ENCODE measurements around the gene ITPR2. TPM values are rescaled to one million over a fixed set of nuclear protein-coding genes. Genes with fewer than 3 reads are reported as not detected.

Gene ITPR2
- polyA plus RNA-seq, 1 of the 3 experiments (the other 2 are of a cell fraction) = 2.3 TPM

GRCh38 chr12:26762186-26762585 is 70.8 kb downstream of the ITPR2 start:
- no peak overlapping the region for H3K4me2 ChIP-seq
- no peak overlapping the region for H2AFZ ChIP-seq (ENCODE audit: low read depth)
- POLR2A ChIA-PET = no interaction called here
- no peak overlapping the region for H3K9ac ChIP-seq
- no peaks in the 10 kb centered on the region for H3K36me3 ChIP-seq (replicated peaks in 1 of 2; ENCODE audit: control insufficient read depth in 1 of 2, insufficient read depth in 2 of 2, low read length in 1 of 2)
- no peaks in the 10 kb centered on the region for H3K27me3 ChIP-seq (ENCODE audit: insufficient read depth)
- no peak overlapping the region for H3K27ac ChIP-seq (ENCODE audit: low read depth in 2 of 2, low read length in 1 of 2)
- CTCF ChIA-PET = interaction anchor here (1.5 kb wide), 1 partner anchor 83 kb away, joined by 3 read pairs; no protein-coding TSS in a partner anchor
- H3K9me2 ChIP-seq = no peaks in the 10 kb centered on the region
- no peak for DNase-seq
- H3K4me3 ChIP-seq (ENCODE audit: low read depth in 2 of 2, low read length in 1 of 2) = no peak overlapping the region
- no peaks in the 10 kb centered on the region for H3K79me2 ChIP-seq (ENCODE audit: insufficient read depth)
- whole genome bisulfite sequencing (ENCODE audit: low lambda C conversion rate) = 94% methylated on average over 1 of the region's 1 CpG
- H3F3A ChIP-seq (replicated peaks; ENCODE audit: insufficient read depth) = peaks cover 7% of the 10 kb centered on the region
- TF ChIP-seq FOXJ3 (CRISPR knock-in tag; IDR thresholded peaks at IDR 0.05) (no peak), POLR2AphosphoS5 (IDR thresholded peaks at IDR 0.05; ENCODE audit: low read depth, low read length) (no peak), CHD2 (IDR thresholded peaks at IDR 0.05; ENCODE audit: low read length, partially characterized antibody) (no peak), YY1 (IDR thresholded peaks at IDR 0.05; ENCODE audit: low read depth) (no peak), EP300 (IDR thresholded peaks at IDR 0.05; ENCODE audit: borderline replicate concordance in 1 of 2, low read depth in 1 of 2, low read length in 1 of 2) (no peak), GABPA (IDR thresholded peaks at IDR 0.05; ENCODE audit: low read depth) (no peak), USF1 (IDR thresholded peaks at IDR 0.05; ENCODE audit: borderline replicate concordance, low read depth) (no peak), MXI1 (IDR thresholded peaks at IDR 0.05; ENCODE audit: low read depth, low read length) (no peak), SMC3 (IDR thresholded peaks at IDR 0.05; ENCODE audit: low read depth, low read length) (no peak), MEF2A (IDR thresholded peaks at IDR 0.05; ENCODE audit: borderline replicate concordance, low read depth) (no peak)
- no peaks in the 10 kb centered on the region for H4K20me1 ChIP-seq (ENCODE audit: insufficient read depth)
- no peaks in the 10 kb centered on the region for H3K9me3 ChIP-seq
- H3K4me1 ChIP-seq (ENCODE audit: control insufficient read depth in 1 of 2, insufficient read depth in 2 of 2, low read depth in 1 of 2, low read length in 1 of 2) = no peaks in the 10 kb centered on the region

- H3K4me2 ChIP-seq = no peak overlapping the region
- H3F3A ChIP-seq (replicated peaks; ENCODE audit: insufficient read depth) = peaks cover 7% of the 10 kb centered on the region
- no peaks in the 10 kb centered on the region for H3K27me3 ChIP-seq (ENCODE audit: insufficient read depth)
- H2AFZ ChIP-seq (ENCODE audit: low read depth) = no peak overlapping the region
- no peak overlapping the region for H3K4me3 ChIP-seq (ENCODE audit: low read depth in 2 of 2, low read length in 1 of 2)
- H4K20me1 ChIP-seq (ENCODE audit: insufficient read depth) = no peaks in the 10 kb centered on the region
- no peaks in the 10 kb centered on the region for H3K36me3 ChIP-seq (replicated peaks in 1 of 2; ENCODE audit: control insufficient read depth in 1 of 2, insufficient read depth in 2 of 2, low read length in 1 of 2)
- no peak for TF ChIP-seq CHD2 (IDR thresholded peaks at IDR 0.05; ENCODE audit: low read length, partially characterized antibody)
- no peak for TF ChIP-seq GABPA (IDR thresholded peaks at IDR 0.05; ENCODE audit: low read depth)
- TF ChIP-seq RAD21 (IDR thresholded peaks at IDR 0.05; ENCODE audit: low read length) = no peak
- TF ChIP-seq EZH2phosphoT487 (IDR thresholded peaks at IDR 0.05; ENCODE audit: borderline replicate concordance, low read depth) = no peak
- no peak for TF ChIP-seq NFIC (IDR thresholded peaks at IDR 0.05; ENCODE audit: borderline replicate concordance)
- no peak for TF ChIP-seq FOSL2 (IDR thresholded peaks at IDR 0.05; ENCODE audit: borderline replicate concordance, low read depth)
- no peak for TF ChIP-seq TEAD4 (IDR thresholded peaks at IDR 0.05; ENCODE audit: borderline replicate concordance, insufficient read depth)
- TF ChIP-seq ZBTB33 (IDR thresholded peaks at IDR 0.05; ENCODE audit: borderline replicate concordance, low read depth) = no peak
- no peak for TF ChIP-seq FOXM1 (IDR thresholded peaks at IDR 0.05; ENCODE audit: low read depth)
- TF ChIP-seq EP300 (IDR thresholded peaks at IDR 0.05; ENCODE audit: borderline replicate concordance in 1 of 2, low read depth in 1 of 2, low read length in 1 of 2) = no peak
- TF ChIP-seq YY1 (IDR thresholded peaks at IDR 0.05; ENCODE audit: low read depth) = no peak
- no peak for TF ChIP-seq PBX3 (IDR thresholded peaks at IDR 0.05)
- POLR2A ChIA-PET = no interaction called here
- H3K9me2 ChIP-seq = no peaks in the 10 kb centered on the region
- no peaks in the 10 kb centered on the region for H3K9me3 ChIP-seq
- no peak overlapping the region for H3K9ac ChIP-seq
- WGBS (ENCODE audit: low lambda C conversion rate) = 82% methylated on average over 3 of the region's 3 CpGs
- no peaks in the 10 kb centered on the region for H3K4me1 ChIP-seq (ENCODE audit: control insufficient read depth in 1 of 2, insufficient read depth in 2 of 2, low read depth in 1 of 2, low read length in 1 of 2)
- DNase-seq = no peak
- CTCF ChIA-PET = interaction anchor here (1.5 kb wide), 1 partner anchor 83 kb away, joined by 3 read pairs; no protein-coding TSS in a partner anchor
- no peaks in the 10 kb centered on the region for H3K79me2 ChIP-seq (ENCODE audit: insufficient read depth)
- no peak overlapping the region for H3K27ac ChIP-seq (ENCODE audit: low read depth in 2 of 2, low read length in 1 of 2)
These were observed 71.2 kb downstream of the ITPR2 start for GRCh38 chr12:26761775-26762174.
